ENCODE results near the gene STRA8. TPM values are rescaled to one million over a fixed set of nuclear protein-coding genes. Genes with fewer than 3 reads are reported as not detected.
"Not testable (repeated sequence)": the region's sequence is repeated elsewhere in the genome, so short reads cannot be mapped to it uniquely, and the experiment has no call there.

STRA8 gene
- total RNA-seq, 1 experiment from 2014 or later: not detected

- Histone ChIP-seq H3K4me1 (ENCODE audit: low read length) (peaks cover 11% of the 10 kb centered on the region), H3K4me2 (ENCODE audit: low read depth, low read length, poor library complexity, severe bottlenecking) (no peak overlapping the region), H3K79me2 (ENCODE audit: low read length) (peaks cover 6% of the 10 kb centered on the region; the same call in 1 of the 2 replicates), H3K9me2 (replicated peaks; ENCODE audit: insufficient read depth, low read length) (no peaks in the 10 kb centered on the region), H2AFZ (ENCODE audit: low read length) (no peak overlapping the region), H3K36me3 (ENCODE audit: insufficient read depth, low read length) (no peaks in the 10 kb centered on the region), H3K4me3 (ENCODE audit: low read length) (no peak overlapping the region), H3K9me3 (ENCODE audit: low read length) (no peaks in the 10 kb centered on the region), H3K9ac (ENCODE audit: low read length) (no peak overlapping the region), H4K20me1 (ENCODE audit: insufficient read depth, low read depth, low read length) (no peaks in the 10 kb centered on the region), H3K27me3 (ENCODE audit: low read length) (no peaks in the 10 kb centered on the region), H3K27ac (ENCODE audit: low read length) (no peak overlapping the region)
- DNase-seq: no peak
Observed at GRCh38 chr7:135215180-135215579, 18.5 kb upstream of the STRA8 start.

GRCh38 chr7:135215698-135216097 is 17.9 kb upstream of the STRA8 start:
- H3K79me2 ChIP-seq (ENCODE audit: low read length): 0 out of 2 replicates have a peak, but pooled peaks cover 2% of the 10 kb centered on the region
- peaks cover 6% of the 10 kb centered on the region for H3K4me1 ChIP-seq (ENCODE audit: low read length)
- no peaks in the 10 kb centered on the region for H3K9me3 ChIP-seq (ENCODE audit: low read length)
- H3K4me3 ChIP-seq (ENCODE audit: low read length): no peak overlapping the region
- H3K27ac ChIP-seq (ENCODE audit: low read length): no peak overlapping the region
- H3K9me2 ChIP-seq (replicated peaks; ENCODE audit: insufficient read depth, low read length): no peaks in the 10 kb centered on the region
- H2AFZ ChIP-seq (ENCODE audit: low read length): no peak overlapping the region
- H3K9ac ChIP-seq (ENCODE audit: low read length): no peak overlapping the region
- no peak for DNase-seq
- H3K27me3 ChIP-seq (ENCODE audit: low read length): no peaks in the 10 kb centered on the region
- no peaks in the 10 kb centered on the region for H4K20me1 ChIP-seq (ENCODE audit: insufficient read depth, low read depth, low read length)
- H3K36me3 ChIP-seq (ENCODE audit: insufficient read depth, low read length): no peaks in the 10 kb centered on the region
- no peak overlapping the region for H3K4me2 ChIP-seq (ENCODE audit: low read depth, low read length, poor library complexity, severe bottlenecking)

- Histone ChIP-seq H4K20me1 (ENCODE audit: insufficient read depth, low read depth, low read length) (no peaks in the 10 kb centered on the region), H3K9me3 (ENCODE audit: low read length) (no peaks in the 10 kb centered on the region), H3K9ac (ENCODE audit: low read length) (no peak overlapping the region), H3K36me3 (ENCODE audit: insufficient read depth, low read length) (no peaks in the 10 kb centered on the region), H3K27ac (ENCODE audit: low read length) (no peak overlapping the region), H3K27me3 (ENCODE audit: low read length) (no peaks in the 10 kb centered on the region), H3K9me2 (replicated peaks; ENCODE audit: insufficient read depth, low read length) (no peaks in the 10 kb centered on the region), H3K4me3 (ENCODE audit: low read length) (no peak overlapping the region), H2AFZ (ENCODE audit: low read length) (no peak overlapping the region), H3K4me1 (ENCODE audit: low read length) (no peaks in the 10 kb centered on the region), H3K79me2 (ENCODE audit: low read length) (no peaks in the 10 kb centered on the region), H3K4me2 (ENCODE audit: low read depth, low read length, poor library complexity, severe bottlenecking) (no peak overlapping the region)
- DNase-seq: no peak
Observed at GRCh38 chr7:135217645-135218509, 15.8 kb upstream of the STRA8 start.

- DNase-seq: no peak
- Histone ChIP-seq H2AFZ (ENCODE audit: low read length) (no peak overlapping the region), H3K79me2 (ENCODE audit: low read length) (no peaks in the 10 kb centered on the region), H3K9me3 (ENCODE audit: low read length) (no peaks in the 10 kb centered on the region), H4K20me1 (ENCODE audit: insufficient read depth, low read depth, low read length) (no peaks in the 10 kb centered on the region), H3K4me3 (ENCODE audit: low read length) (no peak overlapping the region), H3K36me3 (ENCODE audit: insufficient read depth, low read length) (no peaks in the 10 kb centered on the region), H3K27ac (ENCODE audit: low read length) (no peak overlapping the region), H3K27me3 (ENCODE audit: low read length) (no peaks in the 10 kb centered on the region), H3K9ac (ENCODE audit: low read length) (no peak overlapping the region), H3K9me2 (replicated peaks; ENCODE audit: insufficient read depth, low read length) (no peaks in the 10 kb centered on the region), H3K4me2 (ENCODE audit: low read depth, low read length, poor library complexity, severe bottlenecking) (no peak overlapping the region), H3K4me1 (ENCODE audit: low read length) (no peaks in the 10 kb centered on the region)
Observed at GRCh38 chr7:135224027-135224426, 9.6 kb upstream of the STRA8 start.

- H3K27ac ChIP-seq (ENCODE audit: low read length): no peak overlapping the region
- H4K20me1 ChIP-seq (ENCODE audit: insufficient read depth, low read depth, low read length): no peaks in the 10 kb centered on the region
- no peak overlapping the region for H3K9ac ChIP-seq (ENCODE audit: low read length)
- H3K4me2 ChIP-seq (ENCODE audit: low read depth, low read length, poor library complexity, severe bottlenecking): no peak overlapping the region
- no peaks in the 10 kb centered on the region for H3K4me1 ChIP-seq (ENCODE audit: low read length)
- no peak overlapping the region for H3K4me3 ChIP-seq (ENCODE audit: low read length)
- no peaks in the 10 kb centered on the region for H3K36me3 ChIP-seq (ENCODE audit: insufficient read depth, low read length)
- H2AFZ ChIP-seq (ENCODE audit: low read length): no peak overlapping the region
- DNase-seq: no peak
- no peaks in the 10 kb centered on the region for H3K9me2 ChIP-seq (replicated peaks; ENCODE audit: insufficient read depth, low read length)
- no peaks in the 10 kb centered on the region for H3K27me3 ChIP-seq (ENCODE audit: low read length)
- no peaks in the 10 kb centered on the region for H3K79me2 ChIP-seq (ENCODE audit: low read length)
- H3K9me3 ChIP-seq (ENCODE audit: low read length): no peaks in the 10 kb centered on the region
Observed at GRCh38 chr7:135231686-135232085, 2.0 kb upstream of the STRA8 start.

- Histone ChIP-seq H3K36me3 (ENCODE audit: insufficient read depth, low read length) (no peaks in the 10 kb centered on the region), H3K9me2 (replicated peaks; ENCODE audit: insufficient read depth, low read length) (no peaks in the 10 kb centered on the region), H3K9ac (ENCODE audit: low read length) (no peak overlapping the region), H3K27me3 (ENCODE audit: low read length) (no peaks in the 10 kb centered on the region), H2AFZ (ENCODE audit: low read length) (no peak overlapping the region), H3K79me2 (ENCODE audit: low read length) (no peaks in the 10 kb centered on the region), H3K4me3 (ENCODE audit: low read length) (no peak overlapping the region), H3K4me2 (ENCODE audit: low read depth, low read length, poor library complexity, severe bottlenecking) (no peak overlapping the region), H3K9me3 (ENCODE audit: low read length) (no peaks in the 10 kb centered on the region), H4K20me1 (ENCODE audit: insufficient read depth, low read depth, low read length) (no peaks in the 10 kb centered on the region), H3K27ac (ENCODE audit: low read length) (no peak overlapping the region), H3K4me1 (ENCODE audit: low read length) (no peaks in the 10 kb centered on the region)
- DNase-seq: no peak
Observed at GRCh38 chr7:135232087-135232486, 1.6 kb upstream of the STRA8 start.

- Histone ChIP-seq H3K4me2 (ENCODE audit: low read depth, low read length, poor library complexity, severe bottlenecking) (no peak overlapping the region), H2AFZ (ENCODE audit: low read length) (no peak overlapping the region), H3K9ac (ENCODE audit: low read length) (no peak overlapping the region), H4K20me1 (ENCODE audit: insufficient read depth, low read depth, low read length) (no peaks in the 10 kb centered on the region), H3K36me3 (ENCODE audit: insufficient read depth, low read length) (no peaks in the 10 kb centered on the region), H3K4me3 (ENCODE audit: low read length) (no peak overlapping the region), H3K27me3 (ENCODE audit: low read length) (no peaks in the 10 kb centered on the region), H3K4me1 (ENCODE audit: low read length) (no peaks in the 10 kb centered on the region), H3K79me2 (ENCODE audit: low read length) (no peaks in the 10 kb centered on the region), H3K27ac (ENCODE audit: low read length) (no peak overlapping the region), H3K9me3 (ENCODE audit: low read length) (no peaks in the 10 kb centered on the region), H3K9me2 (replicated peaks; ENCODE audit: insufficient read depth, low read length) (no peaks in the 10 kb centered on the region)
- peak; percentile 54 for DNase-seq
Observed at GRCh38 chr7:135232720-135233119, 918 bp upstream of the STRA8 start.

- not testable (repeated sequence) for H2AFZ ChIP-seq (ENCODE audit: low read length); H3K4me1 ChIP-seq (ENCODE audit: low read length); H3K4me2 ChIP-seq (ENCODE audit: low read depth, low read length, poor library complexity, severe bottlenecking); DNase-seq; H3K79me2 ChIP-seq (ENCODE audit: low read length); H3K4me3 ChIP-seq (ENCODE audit: low read length); H3K27me3 ChIP-seq (ENCODE audit: low read length); H3K36me3 ChIP-seq (ENCODE audit: insufficient read depth, low read length); H3K9ac ChIP-seq (ENCODE audit: low read length); H3K9me3 ChIP-seq (ENCODE audit: low read length); H3K9me2 ChIP-seq (replicated peaks; ENCODE audit: insufficient read depth, low read length); H4K20me1 ChIP-seq (ENCODE audit: insufficient read depth, low read depth, low read length); H3K27ac ChIP-seq (ENCODE audit: low read length)
Observed at GRCh38 chr7:135234095-135234494, 457 bp downstream of the STRA8 start.
